ENCODE results near the gene OTUB1. TPM values are rescaled to one million over a fixed set of nuclear protein-coding genes. Genes with fewer than 3 reads are reported as not detected.

OTUB1 gene
- total RNA-seq, 6 experiments from 2014 or later = 23.2 to 35.3 (median 24.7) TPM

DNA sequence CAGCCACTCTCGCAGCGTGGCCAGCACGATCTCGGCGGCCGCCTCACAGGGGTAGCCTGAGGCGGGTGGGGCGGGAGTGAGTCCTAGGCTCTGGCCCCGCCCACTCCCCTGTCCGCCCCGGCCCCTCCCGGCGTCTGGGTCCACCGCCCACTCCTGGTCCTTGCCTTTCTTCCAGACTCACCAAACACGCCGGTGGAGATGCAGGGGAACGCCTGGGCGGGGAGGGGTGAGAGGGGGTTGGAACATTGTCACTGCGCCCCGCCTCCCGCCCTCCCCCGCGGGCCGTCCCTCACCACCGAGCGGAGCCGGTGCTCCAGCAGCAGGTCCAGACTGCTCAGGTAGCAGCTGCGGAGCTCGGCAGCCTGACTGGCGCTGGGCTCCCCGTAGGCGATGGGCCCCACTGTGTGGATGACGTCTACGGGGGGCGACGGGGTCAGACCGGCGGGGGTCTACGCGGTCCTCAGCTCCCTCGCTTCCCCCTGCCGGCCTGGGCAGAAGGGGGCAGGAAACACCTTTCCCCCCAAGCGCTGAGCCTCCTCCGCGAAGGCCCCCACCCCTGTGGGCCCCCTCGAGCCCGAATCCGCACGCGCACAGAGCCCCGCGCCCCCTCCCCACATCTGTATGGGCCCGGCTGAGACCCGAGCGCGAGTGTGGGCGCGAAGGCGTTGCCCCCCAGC lies 13.2 kb downstream of the OTUB1 start:
- ATAC-seq (peak in 2 of 4 donors; percentile 9 to 18), DNase-seq (peak in 1 of 3 donors; percentile 35)
- H3K27ac ChIP-seq = no peak overlapping the region
- H3K9me3 ChIP-seq = no peaks in the 10 kb centered on the region
- H3K4me3 ChIP-seq = no peak overlapping the region
- peaks cover 0 to 22% (median 5%) of the 10 kb centered on the region in 4 donors for H3K36me3 ChIP-seq
- H3K4me1 ChIP-seq = peaks cover 0 to 12% (median 0%) of the 10 kb centered on the region in 4 donors
- no peaks in the 10 kb centered on the region for H3K27me3 ChIP-seq
- no CpG with 5 or more reads among the region's 59 CpGs for WGBS (ENCODE audit: insufficient coverage, low coverage, low lambda C conversion rate, missing lambda C conversion rate)
- no peak for TF ChIP-seq POLR2A (IDR thresholded peaks at IDR 0.05)
- TF ChIP-seq, protein P1, sequence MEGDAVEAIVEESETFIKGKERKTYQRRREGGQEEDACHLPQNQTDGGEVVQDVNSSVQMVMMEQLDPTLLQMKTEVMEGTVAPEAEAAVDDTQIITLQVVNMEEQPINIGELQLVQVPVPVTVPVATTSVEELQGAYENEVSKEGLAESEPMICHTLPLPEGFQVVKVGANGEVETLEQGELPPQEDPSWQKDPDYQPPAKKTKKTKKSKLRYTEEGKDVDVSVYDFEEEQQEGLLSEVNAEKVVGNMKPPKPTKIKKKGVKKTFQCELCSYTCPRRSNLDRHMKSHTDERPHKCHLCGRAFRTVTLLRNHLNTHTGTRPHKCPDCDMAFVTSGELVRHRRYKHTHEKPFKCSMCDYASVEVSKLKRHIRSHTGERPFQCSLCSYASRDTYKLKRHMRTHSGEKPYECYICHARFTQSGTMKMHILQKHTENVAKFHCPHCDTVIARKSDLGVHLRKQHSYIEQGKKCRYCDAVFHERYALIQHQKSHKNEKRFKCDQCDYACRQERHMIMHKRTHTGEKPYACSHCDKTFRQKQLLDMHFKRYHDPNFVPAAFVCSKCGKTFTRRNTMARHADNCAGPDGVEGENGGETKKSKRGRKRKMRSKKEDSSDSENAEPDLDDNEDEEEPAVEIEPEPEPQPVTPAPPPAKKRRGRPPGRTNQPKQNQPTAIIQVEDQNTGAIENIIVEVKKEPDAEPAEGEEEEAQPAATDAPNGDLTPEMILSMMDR (IDR thresholded peaks at IDR 0.05) = no peak
- intact Hi-C loops (cut with DNase I) = loop anchor here (2.0 to 5.0 kb wide), 2 partner anchors 151 to 153 kb away; no protein-coding TSS in a partner anchor

DNA sequence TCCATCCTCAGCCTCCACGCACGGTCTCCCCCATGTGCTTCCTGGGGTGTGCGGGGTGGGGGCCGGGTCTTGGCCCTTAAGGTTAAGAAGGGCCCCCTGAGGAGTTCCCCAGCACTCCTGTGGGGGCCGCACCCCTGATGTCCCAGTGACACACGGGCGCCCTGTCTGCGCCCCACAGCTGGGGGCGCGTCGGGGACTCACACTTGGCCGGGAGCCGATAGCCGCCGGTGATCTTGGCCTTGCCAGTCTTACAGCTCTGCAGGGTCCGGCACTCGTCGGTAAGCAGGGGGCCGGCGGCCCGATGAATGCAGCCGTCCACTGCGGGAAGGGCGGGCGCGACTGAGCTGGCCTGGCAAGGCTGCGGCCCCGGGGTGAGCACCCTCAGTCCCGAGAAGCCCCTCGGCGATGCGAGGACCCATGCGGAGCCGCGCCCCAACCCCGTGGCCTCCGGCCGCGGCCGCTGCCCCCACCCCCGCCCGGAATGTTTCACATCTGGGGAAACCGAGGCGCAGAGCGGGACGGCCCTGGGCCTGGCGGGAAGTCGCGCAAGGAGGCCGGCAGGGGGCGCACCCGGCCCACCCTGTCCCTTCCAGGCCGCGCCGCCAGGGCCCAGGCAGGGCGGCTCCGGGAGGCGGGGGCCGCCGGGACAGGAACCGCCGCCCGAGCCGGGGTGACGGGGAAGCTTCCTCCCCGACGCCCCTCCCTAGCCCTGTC lies 13.9 kb downstream of the OTUB1 start:
- Histone ChIP-seq H3K36me3 (peaks cover 0 to 15% (median 5%) of the 10 kb centered on the region in 4 donors), H3K27me3 (no peaks in the 10 kb centered on the region), H3K4me3 (peak overlapping the region in 1 of 3 donors; percentile 32), H3K27ac (no peak overlapping the region), H3K4me1 (peaks cover 0 to 12% (median 0%) of the 10 kb centered on the region in 4 donors), H3K9me3 (no peaks in the 10 kb centered on the region)
- peak; percentile 72 to 89 (median 77) for ATAC-seq
- WGBS (ENCODE audit: insufficient coverage, low coverage, low lambda C conversion rate, missing lambda C conversion rate) = 0% methylated on average over 2 of the region's 67 CpGs
- TF ChIP-seq, protein P1 (IDR thresholded peaks at IDR 0.05) = peak; percentile 66 to 84 (median 72)
- TF ChIP-seq POLR2A (IDR thresholded peaks at IDR 0.05) = no peak
- DNase-seq = peak; percentile 68 to 74 (median 71)
- intact Hi-C loops (cut with DNase I) = loop anchor here in 1 of 2 donors (2.0 kb wide), 1 partner anchor 151 kb away; no protein-coding TSS in a partner anchor

DNA sequence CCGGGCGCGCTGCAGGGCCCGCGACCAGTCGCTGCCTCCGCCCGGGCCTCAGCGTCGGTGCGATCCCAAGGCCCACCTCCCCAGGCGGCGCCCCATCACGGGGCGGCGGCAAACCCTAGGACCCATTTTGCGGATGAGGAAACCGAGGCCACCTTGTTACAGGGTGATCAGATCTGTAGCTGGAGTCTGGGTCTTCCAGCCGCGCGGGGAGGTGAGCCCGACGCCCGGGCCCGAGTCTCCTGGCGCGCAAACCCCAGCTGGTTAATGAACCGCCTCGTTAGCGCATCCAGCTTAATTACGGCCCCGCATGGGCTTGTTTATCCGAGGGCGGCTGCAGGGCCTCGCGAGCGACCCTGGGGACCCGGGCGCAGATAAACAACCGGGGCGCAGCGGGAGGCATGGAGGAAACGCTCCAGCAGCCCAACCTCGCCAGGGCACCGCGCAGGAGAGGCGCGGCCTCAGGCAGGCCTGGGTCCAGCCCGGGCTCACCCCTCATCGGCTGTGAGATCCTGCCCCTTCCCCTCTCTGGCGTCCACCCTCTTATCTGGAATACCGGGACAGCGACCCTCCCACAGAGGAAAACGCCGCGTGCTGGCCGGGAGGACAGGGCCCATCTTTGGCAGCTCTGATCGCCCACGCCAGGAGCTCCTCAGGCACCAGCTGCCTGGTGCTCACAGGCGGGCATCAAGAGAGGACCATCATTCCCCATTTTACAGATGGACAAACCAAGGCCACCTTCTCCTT lies 14.7 kb downstream of the OTUB1 start:
- Histone ChIP-seq H3K4me1 (peaks cover 0 to 12% (median 0%) of the 10 kb centered on the region in 4 donors), H3K27ac (no peak overlapping the region), H3K9me3 (no peaks in the 10 kb centered on the region), H3K27me3 (no peaks in the 10 kb centered on the region), H3K4me3 (peak overlapping the region in 1 of 3 donors; percentile 32), H3K36me3 (peaks cover 0 to 13% (median 5%) of the 10 kb centered on the region in 4 donors)
- 45% methylated on average over 8 of the region's 60 CpGs for WGBS (ENCODE audit: insufficient coverage, low coverage, low lambda C conversion rate, missing lambda C conversion rate)
- DNase-seq (no peak), ATAC-seq (no peak)
- TF ChIP-seq, protein P1 (IDR thresholded peaks at IDR 0.05) = no peak
- TF ChIP-seq POLR2A (IDR thresholded peaks at IDR 0.05) = no peak
- intact Hi-C loops (cut with DNase I) = loop anchor here in 1 of 2 donors (2.0 kb wide), 1 partner anchor 150 kb away; no protein-coding TSS in a partner anchor

Measured in right lobe of liver (tissue), 6 donors.